Endometrial microvascular endothelial cells (primary cell): ENCODE data around the gene ZMIZ1. TPM values are rescaled to one million over a fixed set of nuclear protein-coding genes. Genes with fewer than 3 reads are reported as not detected.

Experiments
- in situ Hi-C: cut with HindIII; loops from 2 replicates; pipeline ENCODE4 v1.10.0; 2017; ENCODE audit warnings: low sequenced_read_pairs, low pct_unique_long_range_greater_than_20kb; ENCODE audit errors: inconsistent ontology term
- total RNA-seq: library from RNA; depleted of rRNA; stranded (reverse); fragments of >200 nt; gene quantifications from one replicate; pipeline ENCODE4 v1.2.3, GENCODE V29; 2015; ENCODE audit errors: inconsistent ontology term

The ZMIZ1 gene
- total RNA-seq, 1 donor from 2014 or later = 19.5 TPM

DNA sequence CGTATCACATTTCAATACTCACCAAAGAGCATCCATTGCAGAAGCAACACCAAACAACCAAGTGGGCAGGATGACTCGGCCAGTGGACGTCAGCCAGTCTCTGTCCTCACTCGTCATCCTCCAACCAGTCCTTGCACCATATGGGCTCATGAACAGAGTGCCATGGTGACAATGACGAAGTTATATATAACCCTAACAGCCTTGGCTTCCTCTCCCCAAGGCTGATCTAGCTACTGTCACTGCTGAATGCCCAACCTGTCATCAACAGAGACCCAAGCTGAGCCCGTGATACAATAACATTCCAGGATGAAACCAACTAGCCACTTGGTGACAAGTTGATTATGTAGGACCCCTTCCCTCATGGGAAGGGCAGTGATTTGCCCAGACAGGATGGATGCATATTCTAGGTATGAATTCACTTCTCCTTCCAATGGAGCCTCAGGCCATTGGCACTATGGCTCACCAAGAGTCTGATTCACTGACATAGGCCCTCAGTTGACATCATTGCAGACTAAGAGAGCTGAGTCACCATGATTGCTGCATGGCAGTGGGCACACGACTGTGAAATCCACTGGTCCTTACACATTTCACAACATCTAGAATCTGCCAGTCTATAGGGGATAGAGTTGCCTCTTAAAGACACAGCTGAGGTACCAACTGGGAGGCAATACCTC lies 252.2 kb downstream of the ZMIZ1 start:
- in situ Hi-C loops = no loop called here

- in situ Hi-C loops = no loop called here
Observed at GRCh38 chr10:79321494-79321882, 252.7 kb downstream of the ZMIZ1 start.

DNA sequence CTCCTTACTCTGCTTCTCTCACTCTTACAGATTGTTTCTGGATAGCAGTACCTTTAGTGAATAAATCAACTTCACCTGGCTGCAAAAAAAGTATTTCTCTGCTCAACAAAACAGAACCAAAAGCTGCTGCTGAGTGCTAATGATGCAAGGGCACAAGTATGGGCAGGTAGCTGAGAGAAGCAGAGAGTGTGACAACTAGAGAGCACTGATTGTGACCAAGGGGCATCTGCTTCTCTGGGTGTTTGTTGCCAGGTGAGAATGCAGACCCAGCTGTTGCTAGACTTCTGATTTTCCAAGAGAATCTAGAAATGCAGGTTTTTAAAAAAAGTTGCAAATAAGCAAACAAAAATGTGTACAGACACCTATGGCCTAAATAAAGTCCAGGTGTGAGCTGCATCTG lies 253.2 kb downstream of the ZMIZ1 start:
- in situ Hi-C loops = no loop called here

GRCh38 chr10:79322616-79323543 lies 254.1 kb downstream of the ZMIZ1 start:
- in situ Hi-C loops = no loop called here

DNA sequence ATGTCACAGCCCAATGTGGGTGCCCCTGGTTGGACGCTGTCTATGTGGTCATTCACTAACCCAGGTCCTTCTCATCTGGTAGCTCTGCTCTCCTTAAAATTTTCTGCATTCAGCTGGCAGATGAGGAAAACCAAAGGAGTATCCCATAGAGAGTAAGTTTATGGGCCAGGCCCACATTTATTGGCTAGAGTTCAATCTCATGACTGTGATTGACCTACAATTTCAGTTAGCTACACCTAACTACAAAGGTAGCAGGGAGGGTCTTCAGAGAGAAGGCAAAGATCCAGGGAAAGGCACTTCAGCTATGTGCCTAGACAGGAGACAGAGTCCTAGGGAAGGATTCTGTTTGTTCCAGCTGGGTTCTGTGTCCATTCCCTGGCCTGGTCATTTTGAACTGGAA lies 254.8 kb downstream of the ZMIZ1 start:
- in situ Hi-C loops = no loop called here

GRCh38 chr10:79324032-79324695 lies 255.4 kb downstream of the ZMIZ1 start:
- in situ Hi-C loops = no loop called here

- in situ Hi-C loops = loop anchor here (25.0 kb wide), 1 partner anchor 161 kb away; no protein-coding TSS in a partner anchor
Observed at GRCh38 chr10:79326361-79327089, 257.8 kb downstream of the ZMIZ1 start.

DNA sequence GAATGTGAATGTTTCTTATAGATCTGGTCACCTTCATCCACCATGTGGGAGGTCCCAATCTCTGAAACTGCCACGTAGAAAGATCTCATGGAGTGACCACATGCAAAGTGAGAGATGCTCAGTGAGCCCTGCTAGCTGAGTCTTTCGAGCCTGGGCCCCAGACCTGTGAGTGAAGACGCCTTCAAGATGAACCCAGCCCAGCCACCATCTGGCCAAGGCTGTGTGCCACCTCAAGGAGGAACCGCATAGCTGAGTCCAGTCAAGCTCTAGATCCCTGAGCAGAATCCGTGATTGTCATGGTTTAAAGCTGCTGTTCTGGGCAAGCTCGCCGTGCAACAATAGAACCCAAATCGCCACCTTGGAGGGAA lies 258.3 kb downstream of the ZMIZ1 start:
- in situ Hi-C loops = loop anchor here (25.0 kb wide), 1 partner anchor 160 kb away; no protein-coding TSS in a partner anchor

DNA sequence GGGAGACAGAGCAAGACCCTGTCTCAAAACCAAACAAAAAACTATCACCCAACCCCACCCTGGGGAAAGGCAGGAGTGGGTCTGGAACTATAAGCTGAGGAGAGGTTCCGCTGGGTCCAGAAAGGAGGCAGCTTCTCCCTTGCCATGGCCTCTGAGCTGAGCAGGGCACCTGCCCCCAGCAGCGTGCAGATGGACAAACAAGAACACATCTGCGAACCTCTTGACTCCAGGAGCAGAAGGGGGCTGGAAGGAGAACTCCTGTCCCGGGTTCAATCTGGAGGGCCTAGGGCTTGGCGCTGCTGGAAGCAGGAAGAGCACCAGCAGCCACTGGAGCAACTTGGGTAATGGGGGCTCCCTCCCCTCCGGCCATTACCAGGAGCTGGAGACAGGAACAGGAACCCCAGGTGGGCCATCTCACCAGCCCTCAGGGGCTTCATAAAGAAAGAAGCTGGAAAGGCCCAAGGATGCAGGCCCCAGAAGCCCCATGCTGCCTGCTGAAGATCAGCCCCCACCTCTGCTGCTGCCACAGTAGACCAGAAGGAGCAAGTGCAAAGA lies 259.5 kb downstream of the ZMIZ1 start:
- in situ Hi-C loops = loop anchor here (25.0 kb wide), 1 partner anchor 159 kb away; no protein-coding TSS in a partner anchor

GRCh38 chr10:79328737-79329504 lies 260.2 kb downstream of the ZMIZ1 start:
- in situ Hi-C loops = loop anchor here (25.0 kb wide), 1 partner anchor 158 kb away; no protein-coding TSS in a partner anchor

DNA sequence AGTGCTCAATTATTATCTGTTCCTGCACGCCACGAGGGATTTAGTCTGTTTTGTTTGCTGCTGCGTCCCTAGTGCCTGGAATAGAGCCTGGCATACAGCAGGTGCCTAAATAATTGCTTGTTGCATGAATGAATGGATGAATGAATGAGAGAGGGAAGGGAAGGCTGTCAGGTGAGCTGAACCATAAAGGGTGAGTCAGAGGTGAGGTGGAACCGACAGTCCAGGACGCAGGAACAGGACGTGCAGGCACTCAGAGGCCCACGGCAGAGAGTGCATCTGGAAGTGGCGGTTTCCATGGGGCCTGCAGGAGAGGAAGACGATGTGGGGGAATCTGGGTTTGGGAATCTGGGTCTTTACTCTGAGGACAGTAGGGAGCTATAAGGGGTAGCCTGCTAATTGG lies 260.8 kb downstream of the ZMIZ1 start:
- in situ Hi-C loops = loop anchor here (25.0 kb wide), 1 partner anchor 158 kb away; no protein-coding TSS in a partner anchor

DNA sequence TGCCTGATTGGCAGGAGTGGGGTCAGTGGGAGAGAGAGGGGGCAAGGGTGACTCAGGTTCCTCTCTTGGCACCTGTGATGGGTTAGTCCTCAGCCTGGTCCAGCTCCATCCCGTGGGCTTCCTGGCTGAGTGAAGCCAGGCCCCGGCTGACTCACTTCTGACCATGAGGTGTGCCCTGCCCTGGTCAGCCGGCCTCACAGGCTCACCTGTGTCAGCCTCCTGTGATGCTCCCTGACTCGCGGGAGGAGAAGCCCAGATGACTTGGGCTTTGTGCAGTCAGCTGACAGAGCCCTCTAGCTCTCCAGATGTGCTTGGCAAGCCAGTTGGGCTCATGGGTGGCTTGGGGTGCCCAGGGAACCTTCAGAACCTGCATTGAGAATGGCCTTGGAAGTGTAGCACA lies 262.5 kb downstream of the ZMIZ1 start:
- in situ Hi-C loops = loop anchor here (25.0 kb wide), 1 partner anchor 156 kb away; no protein-coding TSS in a partner anchor

DNA sequence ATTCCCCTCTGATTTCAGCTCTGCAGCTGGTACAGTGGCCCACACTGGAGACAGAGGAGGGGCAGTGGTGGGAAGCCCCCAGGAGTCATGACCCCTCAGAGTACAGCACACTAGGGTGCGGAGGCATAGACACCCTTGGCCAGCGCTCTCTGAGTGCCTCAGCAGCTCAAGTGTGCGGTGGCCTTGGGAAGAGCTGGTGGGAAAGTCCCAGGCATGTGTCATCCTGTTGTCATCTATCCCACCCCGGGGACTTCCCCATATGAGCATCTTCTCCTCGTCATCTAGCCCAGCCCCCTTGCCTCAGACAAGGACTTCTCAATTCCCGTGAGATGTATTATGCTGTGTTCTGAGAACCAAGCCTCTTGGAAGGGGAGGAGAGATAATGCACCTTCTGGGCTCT lies 262.9 kb downstream of the ZMIZ1 start:
- in situ Hi-C loops = loop anchor here (25.0 kb wide), 1 partner anchor 156 kb away; no protein-coding TSS in a partner anchor

GRCh38 chr10:79332610-79333315 lies 264.0 kb downstream of the ZMIZ1 start:
- in situ Hi-C loops = loop anchor here (25.0 kb wide), 1 partner anchor 155 kb away; no protein-coding TSS in a partner anchor

DNA sequence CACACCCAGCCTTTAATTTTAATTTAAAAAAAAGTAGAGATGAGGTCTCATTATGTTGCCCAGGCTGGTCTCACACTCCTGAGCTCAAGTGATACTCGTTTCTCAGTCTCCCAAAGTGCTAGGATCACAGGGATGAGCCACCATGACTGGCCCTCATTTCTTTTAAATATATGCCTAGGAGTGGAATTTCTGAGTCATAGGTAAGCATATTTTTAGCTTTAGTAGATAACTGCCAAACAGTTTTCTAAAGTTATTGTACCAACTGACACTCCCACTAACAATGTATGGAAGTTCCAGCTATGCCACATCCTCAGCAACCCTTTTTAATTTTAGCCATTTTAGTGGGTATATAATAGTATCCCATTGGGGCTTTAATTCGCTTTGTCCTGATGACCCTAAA lies 264.7 kb downstream of the ZMIZ1 start:
- in situ Hi-C loops = loop anchor here (25.0 kb wide), 1 partner anchor 154 kb away; no protein-coding TSS in a partner anchor

DNA sequence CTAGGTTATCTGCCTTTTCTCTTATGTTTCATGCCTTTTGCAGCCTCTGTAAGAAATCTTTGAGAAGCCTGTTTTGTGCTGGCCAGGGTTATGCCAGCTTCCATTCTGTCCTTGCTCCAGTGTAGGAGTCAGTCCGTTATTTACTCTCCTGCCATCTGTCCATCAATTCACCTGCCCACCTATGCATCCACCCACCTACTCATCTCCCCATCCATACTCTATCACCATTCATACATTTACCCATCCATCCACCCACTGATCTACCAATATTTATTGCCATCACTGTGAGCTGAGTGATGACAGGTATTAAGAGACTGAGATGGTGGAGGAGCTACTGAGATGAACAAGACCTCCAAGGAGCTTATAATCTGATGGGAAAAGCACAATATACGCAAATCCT lies 265.8 kb downstream of the ZMIZ1 start:
- in situ Hi-C loops = loop anchor here (25.0 kb wide), 1 partner anchor 153 kb away; no protein-coding TSS in a partner anchor

DNA sequence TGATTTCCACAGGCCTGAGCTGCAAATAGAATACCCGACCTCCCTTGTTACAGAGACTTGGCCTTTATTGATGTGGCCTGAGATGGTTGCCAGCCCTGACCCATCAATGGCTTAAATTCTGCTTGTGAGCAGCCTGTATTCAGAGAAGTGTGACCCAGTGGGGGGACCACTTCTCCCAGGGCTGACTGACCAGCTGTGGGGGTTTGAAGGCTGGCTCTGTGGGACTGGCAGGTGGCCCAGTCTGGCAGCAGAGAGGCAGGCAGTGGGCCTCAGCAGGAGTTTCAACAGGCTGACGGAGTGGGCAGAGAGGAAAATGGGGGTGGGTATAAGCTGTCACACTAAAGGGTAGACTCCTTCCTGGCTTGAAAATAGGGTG lies 266.3 kb downstream of the ZMIZ1 start:
- in situ Hi-C loops = loop anchor here (25.0 kb wide), 1 partner anchor 152 kb away; no protein-coding TSS in a partner anchor
